ENCODE results near the gene ICAM2.

The ICAM2 gene

GRCh38 chr17:63969278-63969677 lies 51.2 kb downstream of the ICAM2 start:
- FAIRE-seq = no peak

- FAIRE-seq = no peak
These were observed 52.5 kb downstream of the ICAM2 start for GRCh38 chr17:63967953-63968352.

- no peak for FAIRE-seq
These were observed 53.7 kb downstream of the ICAM2 start for GRCh38 chr17:63966646-63967264.

GRCh38 chr17:63963123-63963522 lies 57.3 kb downstream of the ICAM2 start:
- no peak for FAIRE-seq

GRCh38 chr17:63962298-63962744 lies 58.1 kb downstream of the ICAM2 start:
- no peak for FAIRE-seq

- FAIRE-seq = no peak
These were observed 58.8 kb downstream of the ICAM2 start for GRCh38 chr17:63961355-63962212.

- no peak for FAIRE-seq
These were observed 60.0 kb downstream of the ICAM2 start for GRCh38 chr17:63960430-63960829.

GRCh38 chr17:63960006-63960405 lies 60.4 kb downstream of the ICAM2 start:
- no peak for FAIRE-seq

GRCh38 chr17:63956296-63956920 lies 64.0 kb downstream of the ICAM2 start:
- no peak for FAIRE-seq

GRCh38 chr17:63955791-63956190 lies 64.6 kb downstream of the ICAM2 start:
- FAIRE-seq = no peak

- no peak for FAIRE-seq
These were observed 65.2 kb downstream of the ICAM2 start for GRCh38 chr17:63955232-63955631.

GRCh38 chr17:63954402-63955063 lies 65.9 kb downstream of the ICAM2 start:
- FAIRE-seq = no peak
